Loucy (cell line): ENCODE results near the gene OGT.

Source experiments
- CTCF ChIP-seq: fragments of 200-600 bp; sonication (generic); conservative IDR thresholded peaks from 2 replicates; pipeline ENCODE4 v1.5.1; 2014; ENCODE audit warnings: mild to moderate bottlenecking, antibody characterized with exemption, low read length
- EZH2phosphoT487 ChIP-seq: fragments of 200-600 bp; IDR thresholded peaks from 2 replicates; pipeline ENCODE4 v1.6.1; 2018; ENCODE audit warnings: antibody characterized with exemption, mild to moderate bottlenecking, moderate library complexity, borderline replicate concordance

- TF ChIP-seq CTCF = no peak
- no peak for TF ChIP-seq EZH2phosphoT487
Measured at GRCh38 chrX:71549986-71550385, 17.1 kb downstream of the OGT start.
